Uterus (tissue), 4 donors: ENCODE data around the gene ZDHHC9. TPM values are rescaled to one million over a fixed set of nuclear protein-coding genes. Genes with fewer than 3 reads are reported as not detected.

Source experiments
- DNase-seq, 2 donors: peaks; one replicate each; pipeline ENCODE4 v3.0.0-alpha.2; 2019 to 2020
- H3K27ac ChIP-seq, 2 donors: fragments of 200-600 bp; sonication (generic); 1 replicate in 1 of 2; 2 replicates in 1 of 2; pipeline ENCODE4 v1.5.1; 2016 to 2018
- H3K27me3 ChIP-seq, 2 donors: fragments of 200-600 bp; sonication (generic); one replicate each; pipeline ENCODE4 v1.5.1; 2018 to 2019; ENCODE audit warnings: control low read depth in 1 of 2
- H3K36me3 ChIP-seq, 2 donors: fragments of 200-600 bp; sonication (generic); one replicate each; pipeline ENCODE4 v1.5.1; 2019; ENCODE audit warnings: control low read depth in 1 of 2
- H3K4me1 ChIP-seq, 2 donors: fragments of 200-600 bp; sonication (generic); one replicate each; pipeline ENCODE4 v1.5.1; 2018 to 2019; ENCODE audit warnings: control low read depth in 1 of 2
- H3K4me3 ChIP-seq, 2 donors: fragments of 200-600 bp; sonication (generic); 1 replicate in 1 of 2; 2 replicates in 1 of 2; pipeline ENCODE4 v1.5.1; 2018 to 2019; ENCODE audit warnings: mild to moderate bottlenecking in 1 of 2
- H3K9me3 ChIP-seq, 2 donors: fragments of 200-600 bp; sonication (generic); one replicate each; pipeline ENCODE4 v1.5.1; 2019; ENCODE audit warnings: control low read depth in 1 of 2
- CTCF ChIP-seq, 4 experiments: fragments of 200-600 bp in 2 of 4; fragments of 450-650 bp in 2 of 4; sonication (generic) in 2 of 4; IDR thresholded peaks; one replicate each; pipeline ENCODE4 v1.5.1; 2016 to 2019; ENCODE audit warnings: antibody characterized with exemption in 4 of 4, mild to moderate bottlenecking in 2 of 4, moderate library complexity in 1 of 4
- POLR2A ChIP-seq, 2 donors: fragments of 450-650 bp; IDR thresholded peaks; one replicate each; pipeline ENCODE4 v1.6.1; 2016; ENCODE audit warnings: antibody characterized with exemption in 2 of 2, mild to moderate bottlenecking in 1 of 2, moderate library complexity in 1 of 2
- intact Hi-C: fragments of 100-400 bp; cut with DNase I; formaldehyde crosslinking; loops from one replicate; pipeline ENCODE4 v1.15.1; 2023; ENCODE audit warnings: low total_unique reads
- total RNA-seq, 4 donors: library from RNA; depleted of rRNA in 3 of 4; stranded (reverse); fragments of >200 nt in 3 of 4; gene quantifications; one replicate each; pipeline versions ENCODE4 v1.1.0 to v1.2.4, GENCODE V29; 2014 to 2023
- donor health status: DM: yes; HTN: yes; CAD: no.

Gene ZDHHC9
- total RNA-seq, 4 donors from 2014 or later, result 9.1 to 18.1 (median 14.7) TPM

GRCh38 chrX:129769467-129770154, 74.1 kb downstream of the ZDHHC9 start:
- H3K4me3 ChIP-seq, result no peak overlapping the region
- H3K36me3 ChIP-seq, result no peaks in the 10 kb centered on the region
- no peak overlapping the region for H3K27ac ChIP-seq
- no peaks in the 10 kb centered on the region for H3K27me3 ChIP-seq
- H3K9me3 ChIP-seq, result no peaks in the 10 kb centered on the region
- H3K4me1 ChIP-seq, result no peaks in the 10 kb centered on the region
- TF ChIP-seq POLR2A (IDR thresholded peaks at IDR 0.05), result no peak
- TF ChIP-seq CTCF (IDR thresholded peaks at IDR 0.05), result no peak
- intact Hi-C loops, result no loop called here
- no peak for DNase-seq

GRCh38 chrX:129768586-129769466, 74.9 kb downstream of the ZDHHC9 start:
- Histone ChIP-seq H3K36me3 (no peaks in the 10 kb centered on the region), H3K27me3 (no peaks in the 10 kb centered on the region), H3K27ac (no peak overlapping the region), H3K4me1 (no peaks in the 10 kb centered on the region), H3K4me3 (no peak overlapping the region), H3K9me3 (no peaks in the 10 kb centered on the region)
- DNase-seq, result no peak
- intact Hi-C loops, result no loop called here
- no peak for TF ChIP-seq CTCF (IDR thresholded peaks at IDR 0.05)
- TF ChIP-seq POLR2A (IDR thresholded peaks at IDR 0.05), result no peak

- H3K36me3 ChIP-seq, result no peaks in the 10 kb centered on the region
- no peaks in the 10 kb centered on the region for H3K9me3 ChIP-seq
- no peak for DNase-seq
- TF ChIP-seq CTCF (IDR thresholded peaks at IDR 0.05) (no peak), POLR2A (IDR thresholded peaks at IDR 0.05) (no peak)
- H3K27me3 ChIP-seq, result no peaks in the 10 kb centered on the region
- H3K27ac ChIP-seq, result no peak overlapping the region
- H3K4me3 ChIP-seq, result no peak overlapping the region
- intact Hi-C loops, result no loop called here
- H3K4me1 ChIP-seq, result no peaks in the 10 kb centered on the region
Observed at GRCh38 chrX:129768186-129768585, 75.5 kb downstream of the ZDHHC9 start.

- no peaks in the 10 kb centered on the region for H3K27me3 ChIP-seq
- no peak for DNase-seq
- H3K27ac ChIP-seq, result no peak overlapping the region
- no peak overlapping the region for H3K4me3 ChIP-seq
- no peaks in the 10 kb centered on the region for H3K36me3 ChIP-seq
- H3K4me1 ChIP-seq, result no peaks in the 10 kb centered on the region
- intact Hi-C loops, result no loop called here
- TF ChIP-seq POLR2A (IDR thresholded peaks at IDR 0.05), result no peak
- no peak for TF ChIP-seq CTCF (IDR thresholded peaks at IDR 0.05)
- H3K9me3 ChIP-seq, result no peaks in the 10 kb centered on the region
Observed at GRCh38 chrX:129763666-129764065, 80.0 kb downstream of the ZDHHC9 start.

GRCh38 chrX:129762448-129762847, 81.2 kb downstream of the ZDHHC9 start:
- intact Hi-C loops, result no loop called here

More at GRCh38 chrX:129762448-129762847, 81.2 kb downstream of the ZDHHC9 start:
- Histone ChIP-seq H3K9me3 (no peaks in the 10 kb centered on the region), H3K27ac (no peak overlapping the region), H3K27me3 (no peaks in the 10 kb centered on the region), H3K36me3 (no peaks in the 10 kb centered on the region), H3K4me3 (no peak overlapping the region), H3K4me1 (no peaks in the 10 kb centered on the region)
- no peak for DNase-seq
- TF ChIP-seq POLR2A (IDR thresholded peaks at IDR 0.05), result no peak
- no peak for TF ChIP-seq CTCF (IDR thresholded peaks at IDR 0.05)
